ENCODE data around the gene MAP3K2. TPM values are rescaled to one million over a fixed set of nuclear protein-coding genes. Genes with fewer than 3 reads are reported as not detected.

Gene MAP3K2
- total RNA-seq, 4 donors from 2014 or later: 25.9 to 98.4 (median 75.0) TPM

DNA sequence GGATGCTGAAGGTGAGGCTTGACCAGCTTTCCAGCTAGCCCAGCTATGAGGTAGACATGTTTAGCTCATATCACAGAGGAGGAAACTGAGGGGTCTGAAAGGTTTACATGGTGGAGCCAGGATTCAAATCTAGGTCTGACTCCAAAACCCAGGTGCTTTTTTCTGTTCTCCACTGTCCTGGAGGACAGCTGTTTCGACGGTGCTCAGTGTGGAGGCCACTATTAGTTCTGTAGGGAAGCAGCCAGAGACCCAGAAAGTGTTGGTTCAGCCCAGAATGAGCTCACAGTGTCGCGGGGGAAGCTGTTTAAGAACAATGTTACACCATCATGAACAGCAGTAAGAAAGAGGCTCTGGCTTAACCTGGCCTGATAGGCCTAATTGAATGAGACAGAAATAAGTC, 41.5 kb upstream of the MAP3K2 start:
- H3K9me3 ChIP-seq: no peaks in the 10 kb centered on the region
- no peaks in the 10 kb centered on the region for H3K27me3 ChIP-seq
- H3K36me3 ChIP-seq: no peaks in the 10 kb centered on the region
- no peak for TF ChIP-seq POLR2A (IDR thresholded peaks at IDR 0.05)
- TF ChIP-seq, protein P1, sequence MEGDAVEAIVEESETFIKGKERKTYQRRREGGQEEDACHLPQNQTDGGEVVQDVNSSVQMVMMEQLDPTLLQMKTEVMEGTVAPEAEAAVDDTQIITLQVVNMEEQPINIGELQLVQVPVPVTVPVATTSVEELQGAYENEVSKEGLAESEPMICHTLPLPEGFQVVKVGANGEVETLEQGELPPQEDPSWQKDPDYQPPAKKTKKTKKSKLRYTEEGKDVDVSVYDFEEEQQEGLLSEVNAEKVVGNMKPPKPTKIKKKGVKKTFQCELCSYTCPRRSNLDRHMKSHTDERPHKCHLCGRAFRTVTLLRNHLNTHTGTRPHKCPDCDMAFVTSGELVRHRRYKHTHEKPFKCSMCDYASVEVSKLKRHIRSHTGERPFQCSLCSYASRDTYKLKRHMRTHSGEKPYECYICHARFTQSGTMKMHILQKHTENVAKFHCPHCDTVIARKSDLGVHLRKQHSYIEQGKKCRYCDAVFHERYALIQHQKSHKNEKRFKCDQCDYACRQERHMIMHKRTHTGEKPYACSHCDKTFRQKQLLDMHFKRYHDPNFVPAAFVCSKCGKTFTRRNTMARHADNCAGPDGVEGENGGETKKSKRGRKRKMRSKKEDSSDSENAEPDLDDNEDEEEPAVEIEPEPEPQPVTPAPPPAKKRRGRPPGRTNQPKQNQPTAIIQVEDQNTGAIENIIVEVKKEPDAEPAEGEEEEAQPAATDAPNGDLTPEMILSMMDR (IDR thresholded peaks at IDR 0.05): no peak
- intact Hi-C loops (cut with DNase I; ENCODE audit: low total_unique reads): no loop called here
- H3K4me1 ChIP-seq: no peaks in the 10 kb centered on the region
- no peak overlapping the region for H3K27ac ChIP-seq
- H3K4me3 ChIP-seq: no peak overlapping the region
- DNase-seq: no peak

DNA sequence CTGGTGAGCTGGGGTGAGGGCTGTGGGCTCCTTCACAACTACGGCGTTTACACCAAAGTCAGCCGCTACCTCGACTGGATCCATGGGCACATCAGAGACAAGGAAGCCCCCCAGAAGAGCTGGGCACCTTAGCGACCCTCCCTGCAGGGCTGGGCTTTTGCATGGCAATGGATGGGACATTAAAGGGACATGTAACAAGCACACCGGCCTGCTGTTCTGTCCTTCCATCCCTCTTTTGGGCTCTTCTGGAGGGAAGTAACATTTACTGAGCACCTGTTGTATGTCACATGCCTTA, 41.0 kb upstream of the MAP3K2 start:
- no peak for DNase-seq
- TF ChIP-seq, protein P1 (IDR thresholded peaks at IDR 0.05): no peak
- no peak for TF ChIP-seq POLR2A (IDR thresholded peaks at IDR 0.05)
- intact Hi-C loops (cut with DNase I; ENCODE audit: low total_unique reads): no loop called here
- H3K9me3 ChIP-seq: no peaks in the 10 kb centered on the region
- H3K4me3 ChIP-seq: no peak overlapping the region
- H3K36me3 ChIP-seq: no peaks in the 10 kb centered on the region
- H3K27ac ChIP-seq: no peak overlapping the region
- no peaks in the 10 kb centered on the region for H3K4me1 ChIP-seq
- peaks cover 0 to under 1% of the 10 kb centered on the region in 2 donors for H3K27me3 ChIP-seq

DNA sequence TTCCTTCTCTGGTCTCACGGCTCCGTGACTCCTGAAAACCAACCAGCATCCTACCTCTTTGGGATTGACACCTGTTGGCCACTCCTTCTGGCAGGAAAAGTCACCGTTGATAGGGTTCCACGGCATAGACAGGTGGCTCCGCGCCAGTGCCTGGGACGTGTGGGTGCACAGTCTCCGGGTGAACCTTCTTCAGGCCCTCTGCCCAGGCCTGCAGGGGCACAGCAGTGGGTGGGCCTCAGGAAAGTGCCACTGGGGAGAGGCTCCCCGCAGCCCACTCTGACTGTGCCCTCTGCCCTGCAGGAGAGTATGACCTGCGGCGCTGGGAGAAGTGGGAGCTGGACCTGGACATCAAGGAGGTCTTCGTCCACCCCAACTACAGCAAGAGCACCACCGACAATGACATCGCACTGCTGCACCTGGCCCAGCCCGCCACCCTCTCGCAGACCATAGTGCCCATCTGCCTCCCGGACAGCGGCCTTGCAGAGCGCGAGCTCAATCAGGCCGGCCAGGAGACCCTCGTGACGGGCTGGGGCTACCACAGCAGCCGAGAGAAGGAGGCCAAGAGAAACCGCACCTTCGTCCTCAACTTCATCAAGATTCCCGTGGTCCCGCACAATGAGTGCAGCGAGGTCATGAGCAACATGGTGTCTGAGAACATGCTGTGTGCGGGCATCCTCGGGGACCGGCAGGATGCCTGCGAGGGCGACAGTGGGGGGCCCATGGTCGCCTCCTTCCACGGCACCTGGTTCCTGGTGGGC, 40.5 kb upstream of the MAP3K2 start:
- intact Hi-C loops (cut with DNase I; ENCODE audit: low total_unique reads): no loop called here
- H3K27me3 ChIP-seq: peaks cover 0 to 5% of the 10 kb centered on the region in 2 donors
- DNase-seq: no peak

DNA sequence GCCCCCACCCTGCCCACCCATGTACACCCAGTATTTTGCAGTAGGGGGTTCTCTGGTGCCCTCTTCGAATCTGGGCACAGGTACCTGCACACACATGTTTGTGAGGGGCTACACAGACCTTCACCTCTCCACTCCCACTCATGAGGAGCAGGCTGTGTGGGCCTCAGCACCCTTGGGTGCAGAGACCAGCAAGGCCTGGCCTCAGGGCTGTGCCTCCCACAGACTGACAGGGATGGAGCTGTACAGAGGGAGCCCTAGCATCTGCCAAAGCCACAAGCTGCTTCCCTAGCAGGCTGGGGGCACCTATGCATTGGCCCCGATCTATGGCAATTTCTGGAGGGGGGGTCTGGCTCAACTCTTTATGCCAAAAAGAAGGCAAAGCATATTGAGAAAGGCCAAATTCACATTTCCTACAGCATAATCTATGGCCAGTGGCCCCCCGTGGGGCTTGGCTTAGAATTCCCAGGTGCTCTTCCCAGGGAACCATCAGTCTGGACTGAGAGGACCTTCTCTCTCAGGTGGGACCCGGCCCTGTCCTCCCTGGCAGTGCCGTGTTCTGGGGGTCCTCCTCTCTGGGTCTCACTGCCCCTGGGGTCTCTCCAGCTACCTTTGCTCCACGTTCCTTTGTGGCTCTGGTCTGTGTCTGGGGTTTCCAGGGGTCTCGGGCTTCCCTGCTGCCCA, 39.7 kb upstream of the MAP3K2 start:
- TF ChIP-seq, protein P1 (IDR thresholded peaks at IDR 0.05): no peak
- TF ChIP-seq POLR2A (IDR thresholded peaks at IDR 0.05): no peak
- no peaks in the 10 kb centered on the region for H3K36me3 ChIP-seq
- no peaks in the 10 kb centered on the region for H3K9me3 ChIP-seq
- H3K27me3 ChIP-seq: peaks cover 0 to 12% of the 10 kb centered on the region in 2 donors
- no peak overlapping the region for H3K4me3 ChIP-seq
- H3K27ac ChIP-seq: no peak overlapping the region
- DNase-seq: no peak
- peaks cover 0 to 8% of the 10 kb centered on the region in 2 donors for H3K4me1 ChIP-seq
- intact Hi-C loops (cut with DNase I; ENCODE audit: low total_unique reads): no loop called here

More for the DNA sequence above, 40.5 kb upstream of the MAP3K2 start:
- TF ChIP-seq POLR2A (IDR thresholded peaks at IDR 0.05): no peak
- TF ChIP-seq, protein P1 (IDR thresholded peaks at IDR 0.05): no peak
- Histone ChIP-seq H3K4me1 (peaks cover 0 to 1% of the 10 kb centered on the region in 2 donors), H3K4me3 (no peak overlapping the region), H3K36me3 (no peaks in the 10 kb centered on the region), H3K27ac (no peak overlapping the region), H3K9me3 (no peaks in the 10 kb centered on the region)

All from uterus (tissue), 4 donors.